Panc1 (cell line): Measurements from ENCODE around the gene TMEM184C. TPM values are rescaled to one million over a fixed set of nuclear protein-coding genes. Genes with fewer than 3 reads are reported as not detected.

Experiments
- ATAC-seq: fragments of 200-7000 bp; cut with Tn5 transposase; 2 replicates; pipeline ENCODE4 v1.9.1; 2020; ENCODE audit warnings: mild to moderate bottlenecking, moderate library complexity
- BruUV-seq: library from RNA; stranded (reverse); fragments of 400-500 nt; replicated peaks from 2 replicates; lab custom pipeline; 2021; lab: Mats Ljungman, UMichigan
- CTCF ChIA-PET: fragments of 300-600 bp; sonication (Branson Sonifier 250); formaldehyde crosslinking; loops from one replicate; lab custom pipeline; 2022; ENCODE audit warnings: antibody characterized with exemption; lab: Charles Lee
- POLR2A ChIA-PET: fragments of 300-600 bp; sonication (Branson Sonifier 250); formaldehyde crosslinking; loops from one replicate; lab custom pipeline; 2022; ENCODE audit warnings: antibody characterized with exemption; lab: Charles Lee
- DNase-seq: peaks from one replicate; pipeline ENCODE4 v3.0.0-alpha.2; 2010; ENCODE audit warnings: low read depth, low spot score
- H3K27ac ChIP-seq: 2 replicates; pipeline ENCODE4 v1.5.1; 2011; ENCODE audit warnings: mild to moderate bottlenecking, low read length, inconsistent platforms
- H3K27me3 ChIP-seq: fragments of 200-500 bp; sonication (Bioruptor generic); 2 replicates; pipeline ENCODE4 v1.6.0; 2014; ENCODE audit warnings: low read length, inconsistent platforms; ENCODE audit not compliant: control insufficient read depth, insufficient read depth
- H3K36me3 ChIP-seq: fragments of 200-500 bp; sonication (Bioruptor generic); 2 replicates; pipeline ENCODE4 v1.5.1; 2014; ENCODE audit warnings: inconsistent platforms, mild to moderate bottlenecking, low read length, moderate library complexity; ENCODE audit not compliant: control insufficient read depth, insufficient read depth
- H3K4me1 ChIP-seq: 2 replicates; pipeline ENCODE4 v1.5.1; 2011; ENCODE audit warnings: inconsistent platforms, mild to moderate bottlenecking, low read length, moderate library complexity; ENCODE audit not compliant: control insufficient read depth, insufficient read depth
- H3K4me3 ChIP-seq, 2 experiments: 2 replicates each; pipeline ENCODE4 v1.5.1; 2011 to 2012; ENCODE audit warnings: low read depth in 2 of 2, low read length in 2 of 2, mild to moderate bottlenecking in 2 of 2, inconsistent platforms in 1 of 2, moderate library complexity in 1 of 2
- H3K9me3 ChIP-seq: fragments of 200-500 bp; sonication (Bioruptor generic); 2 replicates; pipeline ENCODE4 v1.5.1; 2014; ENCODE audit warnings: low read depth, mild to moderate bottlenecking, inconsistent platforms, low read length, moderate library complexity; ENCODE audit not compliant: control insufficient read depth, insufficient read depth
- POLR2AphosphoS5 ChIP-seq: IDR thresholded peaks from 2 replicates; pipeline ENCODE4 v1.6.1; 2012; ENCODE audit warnings: mild to moderate bottlenecking, low read depth, low read length, moderate library complexity
- SIN3A ChIP-seq: IDR thresholded peaks from 2 replicates; pipeline ENCODE4 v1.6.1; 2012; ENCODE audit warnings: low read depth, mild to moderate bottlenecking, low read length, moderate library complexity, borderline replicate concordance; ENCODE audit not compliant: insufficient read depth
- TCF7L2 ChIP-seq: IDR thresholded peaks from 2 replicates; pipeline ENCODE4 v1.6.1; 2011; ENCODE audit warnings: mild to moderate bottlenecking, low read depth, low read length, inconsistent platforms
- in situ Hi-C: cut with HindIII; loops from 2 replicates; pipeline ENCODE4 v1.10.0; 2016; ENCODE audit warnings: low sequenced_read_pairs, low pct_unique_long_range_greater_than_20kb
- intact Hi-C: fragments of 100-400 bp; cut with micrococcal nuclease; formaldehyde crosslinking; loops from one replicate; pipeline ENCODE4 v1.10.0; 2022; ENCODE audit not compliant: unreplicated experiment
- total RNA-seq: library from RNA; stranded (reverse); gene quantifications from one replicate; pipeline ENCODE4 v1.2.1, GENCODE V29; 2021; ENCODE audit not compliant: unreplicated experiment
- TF ChIP-seq, protein P1 (sequence below): fragments of 450-650 bp; IDR thresholded peaks from 2 replicates; pipeline ENCODE4 v1.5.1; 2017; ENCODE audit warnings: mild to moderate bottlenecking
- TF ChIP-seq, protein P2 (sequence below), 2 experiments: IDR thresholded peaks; 2 replicates each; pipeline ENCODE4 v1.6.1; 2011 to 2012; ENCODE audit warnings: low read depth in 2 of 2, control low read depth in 1 of 2, low read length in 1 of 2, mild to moderate bottlenecking in 1 of 2, moderate library complexity in 1 of 2; ENCODE audit not compliant: insufficient read depth in 1 of 2

TMEM184C gene
- total RNA-seq, 1 experiment from 2014 or later: 26.5 TPM

DNA sequence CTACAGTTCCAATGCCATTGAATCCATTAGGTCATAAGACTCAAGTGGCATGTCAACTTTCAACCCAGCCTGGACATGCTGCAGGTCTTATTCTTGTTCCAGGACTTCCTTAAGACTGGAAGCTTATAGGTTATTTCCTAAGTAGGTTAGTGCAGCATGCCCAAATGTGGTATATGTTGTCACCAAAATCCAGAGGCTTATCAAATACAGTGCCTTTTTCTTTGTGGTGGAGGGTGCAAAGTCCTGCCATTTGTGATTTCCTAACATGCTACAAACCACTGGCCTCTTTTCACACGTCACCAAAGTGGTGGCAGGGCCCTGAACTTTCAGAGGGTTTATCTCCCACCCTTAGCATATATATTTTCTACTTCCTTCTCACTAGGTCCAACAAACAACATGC is 9.7 kb upstream of the TMEM184C start:
- intact Hi-C loops (no loop called here), in situ Hi-C loops (no loop called here)
- H3K4me3 ChIP-seq: no peak overlapping the region
- ATAC-seq: no peak
- no TSS peak for BruUV-seq
- no peak overlapping the region for H3K27ac ChIP-seq
- no peak for DNase-seq
- ChIA-PET CTCF (no interaction called here), POLR2A (no interaction called here)
- H3K9me3 ChIP-seq: no peaks in the 10 kb centered on the region
- H3K36me3 ChIP-seq: no peaks in the 10 kb centered on the region
- H3K27me3 ChIP-seq: peaks cover 4% of the 10 kb centered on the region; the same call in 1 of the 2 replicates
- no peaks in the 10 kb centered on the region for H3K4me1 ChIP-seq
- TF ChIP-seq, protein P1, sequence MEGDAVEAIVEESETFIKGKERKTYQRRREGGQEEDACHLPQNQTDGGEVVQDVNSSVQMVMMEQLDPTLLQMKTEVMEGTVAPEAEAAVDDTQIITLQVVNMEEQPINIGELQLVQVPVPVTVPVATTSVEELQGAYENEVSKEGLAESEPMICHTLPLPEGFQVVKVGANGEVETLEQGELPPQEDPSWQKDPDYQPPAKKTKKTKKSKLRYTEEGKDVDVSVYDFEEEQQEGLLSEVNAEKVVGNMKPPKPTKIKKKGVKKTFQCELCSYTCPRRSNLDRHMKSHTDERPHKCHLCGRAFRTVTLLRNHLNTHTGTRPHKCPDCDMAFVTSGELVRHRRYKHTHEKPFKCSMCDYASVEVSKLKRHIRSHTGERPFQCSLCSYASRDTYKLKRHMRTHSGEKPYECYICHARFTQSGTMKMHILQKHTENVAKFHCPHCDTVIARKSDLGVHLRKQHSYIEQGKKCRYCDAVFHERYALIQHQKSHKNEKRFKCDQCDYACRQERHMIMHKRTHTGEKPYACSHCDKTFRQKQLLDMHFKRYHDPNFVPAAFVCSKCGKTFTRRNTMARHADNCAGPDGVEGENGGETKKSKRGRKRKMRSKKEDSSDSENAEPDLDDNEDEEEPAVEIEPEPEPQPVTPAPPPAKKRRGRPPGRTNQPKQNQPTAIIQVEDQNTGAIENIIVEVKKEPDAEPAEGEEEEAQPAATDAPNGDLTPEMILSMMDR: no peak
- TF ChIP-seq TCF7L2: no peak
- TF ChIP-seq, protein P2, sequence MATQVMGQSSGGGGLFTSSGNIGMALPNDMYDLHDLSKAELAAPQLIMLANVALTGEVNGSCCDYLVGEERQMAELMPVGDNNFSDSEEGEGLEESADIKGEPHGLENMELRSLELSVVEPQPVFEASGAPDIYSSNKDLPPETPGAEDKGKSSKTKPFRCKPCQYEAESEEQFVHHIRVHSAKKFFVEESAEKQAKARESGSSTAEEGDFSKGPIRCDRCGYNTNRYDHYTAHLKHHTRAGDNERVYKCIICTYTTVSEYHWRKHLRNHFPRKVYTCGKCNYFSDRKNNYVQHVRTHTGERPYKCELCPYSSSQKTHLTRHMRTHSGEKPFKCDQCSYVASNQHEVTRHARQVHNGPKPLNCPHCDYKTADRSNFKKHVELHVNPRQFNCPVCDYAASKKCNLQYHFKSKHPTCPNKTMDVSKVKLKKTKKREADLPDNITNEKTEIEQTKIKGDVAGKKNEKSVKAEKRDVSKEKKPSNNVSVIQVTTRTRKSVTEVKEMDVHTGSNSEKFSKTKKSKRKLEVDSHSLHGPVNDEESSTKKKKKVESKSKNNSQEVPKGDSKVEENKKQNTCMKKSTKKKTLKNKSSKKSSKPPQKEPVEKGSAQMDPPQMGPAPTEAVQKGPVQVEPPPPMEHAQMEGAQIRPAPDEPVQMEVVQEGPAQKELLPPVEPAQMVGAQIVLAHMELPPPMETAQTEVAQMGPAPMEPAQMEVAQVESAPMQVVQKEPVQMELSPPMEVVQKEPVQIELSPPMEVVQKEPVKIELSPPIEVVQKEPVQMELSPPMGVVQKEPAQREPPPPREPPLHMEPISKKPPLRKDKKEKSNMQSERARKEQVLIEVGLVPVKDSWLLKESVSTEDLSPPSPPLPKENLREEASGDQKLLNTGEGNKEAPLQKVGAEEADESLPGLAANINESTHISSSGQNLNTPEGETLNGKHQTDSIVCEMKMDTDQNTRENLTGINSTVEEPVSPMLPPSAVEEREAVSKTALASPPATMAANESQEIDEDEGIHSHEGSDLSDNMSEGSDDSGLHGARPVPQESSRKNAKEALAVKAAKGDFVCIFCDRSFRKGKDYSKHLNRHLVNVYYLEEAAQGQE (IDR thresholded peaks at IDR 0.05; ENCODE audit: insufficient read depth in 1 of 2, low read depth in 2 of 2, low read length in 1 of 2): no peak
- TF ChIP-seq POLR2AphosphoS5: no peak
- no peak for TF ChIP-seq SIN3A

DNA sequence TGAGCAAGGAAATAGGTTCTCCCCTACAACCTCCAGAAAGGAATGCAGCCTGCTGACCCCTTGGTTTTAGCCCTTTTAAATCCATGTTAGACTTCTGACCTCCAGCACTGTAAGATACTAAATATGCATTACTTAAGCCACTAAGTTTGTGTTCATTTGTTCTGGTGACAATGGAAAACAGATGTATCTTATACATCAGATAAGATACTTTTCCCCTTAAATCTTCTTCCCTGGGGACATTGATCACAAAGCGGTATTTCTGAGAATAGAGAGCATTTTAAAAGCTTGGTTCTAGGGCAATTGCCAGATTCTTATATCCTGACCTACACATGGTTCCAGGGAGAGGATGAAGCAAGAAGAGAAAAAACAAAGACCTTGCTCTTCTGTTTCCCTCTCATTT is 6.5 kb upstream of the TMEM184C start:
- H3K27me3 ChIP-seq: peaks cover 4% of the 10 kb centered on the region; the same call in 1 of the 2 replicates
- TF ChIP-seq POLR2AphosphoS5: no peak
- TF ChIP-seq, protein P1: no peak
- TF ChIP-seq, protein P2 (IDR thresholded peaks at IDR 0.05; ENCODE audit: insufficient read depth in 1 of 2, low read depth in 2 of 2, low read length in 1 of 2): no peak
- no peak for TF ChIP-seq SIN3A
- no peak for TF ChIP-seq TCF7L2
- no peaks in the 10 kb centered on the region for H3K36me3 ChIP-seq
- H3K9me3 ChIP-seq: no peaks in the 10 kb centered on the region
- ChIA-PET CTCF (no interaction called here), POLR2A (no interaction called here)
- no peaks in the 10 kb centered on the region for H3K4me1 ChIP-seq
- no peak for ATAC-seq
- in situ Hi-C loops: no loop called here
- H3K4me3 ChIP-seq: no peak overlapping the region
- no peak for DNase-seq
- no TSS peak for BruUV-seq
- intact Hi-C loops: loop anchor here (10.0 kb wide), 1 partner anchor 254 kb away; no protein-coding TSS in a partner anchor
- no peak overlapping the region for H3K27ac ChIP-seq
